AG09319 (cell line): ENCODE data around the gene SLC32A1.

Experiments used
- DNase-seq: peaks from one replicate; pipeline ENCODE4 v3.0.0-alpha.2; 2010; ENCODE audit warnings: low read depth; ENCODE audit errors: extremely low read depth
- CTCF ChIP-seq: IDR thresholded peaks from 2 replicates; pipeline ENCODE4 v1.5.1; 2011; ENCODE audit warnings: low read depth, mild to moderate bottlenecking, inconsistent platforms, low read length, moderate library complexity

The SLC32A1 gene

GRCh38 chr20:38730167-38730988, 6.1 kb downstream of the SLC32A1 start:
- TF ChIP-seq CTCF = no peak

DNA sequence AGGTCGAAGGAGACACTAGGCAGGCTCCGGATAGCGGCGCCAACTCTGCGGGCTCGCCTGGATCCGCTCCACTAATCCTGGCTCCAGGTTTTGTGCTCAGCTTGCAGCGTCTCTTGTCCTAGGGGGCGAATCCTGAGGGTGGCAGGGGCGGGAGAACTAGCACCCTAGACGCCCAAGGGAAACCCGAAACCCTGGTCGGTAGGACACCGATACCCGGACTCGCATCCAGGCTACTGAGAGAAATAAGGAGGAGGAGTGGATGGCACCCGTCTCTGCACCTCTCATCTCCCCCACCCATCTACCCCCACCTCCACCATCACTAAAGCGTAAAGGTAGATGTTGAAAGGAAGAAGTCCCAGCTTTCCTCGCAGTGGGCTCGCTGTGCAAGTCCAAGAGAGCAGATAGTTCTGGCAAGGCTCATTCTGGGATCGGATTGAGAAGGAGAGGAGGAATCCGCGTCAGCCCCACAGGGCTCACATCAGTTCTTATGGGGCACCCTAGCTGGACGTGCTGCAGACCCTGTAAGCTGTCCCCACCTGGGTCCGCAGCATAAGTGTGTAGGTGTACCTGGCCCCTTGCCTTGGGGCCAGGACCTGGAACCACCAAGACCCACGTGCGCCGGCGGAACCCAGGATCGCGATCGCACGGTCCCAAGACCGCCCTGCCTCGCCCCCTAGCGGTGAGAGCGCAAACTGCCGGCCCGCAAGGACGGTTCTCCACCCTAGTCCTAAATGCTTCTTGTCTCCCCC, 6.9 kb downstream of the SLC32A1 start:
- no peak for DNase-seq

More at GRCh38 chr20:38730167-38730988, 6.1 kb downstream of the SLC32A1 start:
- DNase-seq = no peak

DNA sequence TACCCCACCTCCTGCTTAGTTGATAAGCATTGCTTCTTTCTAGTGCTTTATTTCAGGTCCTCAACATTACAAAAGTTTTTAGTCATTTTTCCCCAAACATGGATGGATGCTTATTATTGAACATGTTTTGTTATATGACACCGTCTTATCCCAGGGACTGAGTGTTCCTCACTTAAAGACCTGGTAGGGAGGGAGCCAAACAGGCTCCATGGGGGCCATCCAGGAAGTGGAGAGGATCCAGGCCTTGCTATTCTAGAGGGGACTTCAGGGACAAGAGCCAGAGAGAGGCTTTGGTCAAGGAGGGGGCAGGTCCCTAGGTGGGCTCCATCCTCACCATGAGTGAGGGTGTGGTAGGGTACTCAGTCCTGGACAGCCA, 7.4 kb downstream of the SLC32A1 start:
- TF ChIP-seq CTCF = no peak
- no peak for DNase-seq

More for the DNA sequence above, 6.9 kb downstream of the SLC32A1 start:
- TF ChIP-seq CTCF = peak; percentile 90

- no peak for TF ChIP-seq CTCF
- no peak for DNase-seq
These were observed 8.7 kb downstream of the SLC32A1 start for GRCh38 chr20:38732981-38733380.

DNA sequence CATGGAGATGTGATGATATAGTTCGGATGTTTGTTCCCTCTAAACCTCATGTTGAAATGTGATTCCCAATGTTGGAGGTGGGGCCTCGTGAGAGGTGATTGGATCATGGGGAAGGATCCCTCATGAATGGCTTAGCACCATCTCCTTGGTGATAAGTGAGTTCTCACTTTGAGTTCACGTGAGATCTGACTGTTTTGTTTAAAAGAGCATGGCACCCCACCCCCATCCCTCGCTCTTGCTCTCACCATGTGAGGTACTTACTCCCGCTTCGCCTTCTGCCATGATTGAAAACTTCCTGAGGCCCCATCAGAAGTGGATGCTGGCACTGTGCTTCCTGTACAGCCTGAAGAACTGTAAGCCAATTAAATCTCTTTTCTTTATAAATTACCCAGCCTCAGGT, 10.9 kb downstream of the SLC32A1 start:
- TF ChIP-seq CTCF = no peak
- DNase-seq = no peak

DNA sequence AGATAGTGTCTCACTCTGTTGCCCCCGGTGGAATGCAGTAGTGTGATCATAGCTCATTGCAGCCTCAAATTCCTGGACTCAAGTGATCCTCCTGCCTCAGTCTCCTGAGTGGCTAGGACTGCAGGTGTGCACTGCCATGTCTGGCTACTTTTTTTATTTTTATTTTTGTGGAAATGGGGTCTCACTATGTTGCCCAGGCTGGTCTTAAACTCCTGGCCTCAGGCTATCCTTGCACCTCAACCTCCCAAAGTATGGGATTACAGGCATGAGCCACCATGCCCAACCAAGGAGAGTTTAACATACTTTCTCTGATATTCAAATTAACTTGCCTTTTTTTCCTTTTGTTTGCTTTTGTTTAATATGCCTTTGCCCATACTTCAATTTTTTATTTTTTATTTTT, 13.6 kb downstream of the SLC32A1 start:
- no peak for DNase-seq
- no peak for TF ChIP-seq CTCF

GRCh38 chr20:38745757-38746156, 21.5 kb downstream of the SLC32A1 start:
- DNase-seq = no peak
- no peak for TF ChIP-seq CTCF
